ENCODE data around the gene TSR2. TPM values are rescaled to one million over a fixed set of nuclear protein-coding genes. Genes with fewer than 3 reads are reported as not detected.

The TSR2 gene
- total and polyA plus RNA-seq, 2 of the 13 experiments (the other 11 are each of a cell fraction or from before 2014, with no cell fraction given): 10.9 to 35.5 TPM

DNA sequence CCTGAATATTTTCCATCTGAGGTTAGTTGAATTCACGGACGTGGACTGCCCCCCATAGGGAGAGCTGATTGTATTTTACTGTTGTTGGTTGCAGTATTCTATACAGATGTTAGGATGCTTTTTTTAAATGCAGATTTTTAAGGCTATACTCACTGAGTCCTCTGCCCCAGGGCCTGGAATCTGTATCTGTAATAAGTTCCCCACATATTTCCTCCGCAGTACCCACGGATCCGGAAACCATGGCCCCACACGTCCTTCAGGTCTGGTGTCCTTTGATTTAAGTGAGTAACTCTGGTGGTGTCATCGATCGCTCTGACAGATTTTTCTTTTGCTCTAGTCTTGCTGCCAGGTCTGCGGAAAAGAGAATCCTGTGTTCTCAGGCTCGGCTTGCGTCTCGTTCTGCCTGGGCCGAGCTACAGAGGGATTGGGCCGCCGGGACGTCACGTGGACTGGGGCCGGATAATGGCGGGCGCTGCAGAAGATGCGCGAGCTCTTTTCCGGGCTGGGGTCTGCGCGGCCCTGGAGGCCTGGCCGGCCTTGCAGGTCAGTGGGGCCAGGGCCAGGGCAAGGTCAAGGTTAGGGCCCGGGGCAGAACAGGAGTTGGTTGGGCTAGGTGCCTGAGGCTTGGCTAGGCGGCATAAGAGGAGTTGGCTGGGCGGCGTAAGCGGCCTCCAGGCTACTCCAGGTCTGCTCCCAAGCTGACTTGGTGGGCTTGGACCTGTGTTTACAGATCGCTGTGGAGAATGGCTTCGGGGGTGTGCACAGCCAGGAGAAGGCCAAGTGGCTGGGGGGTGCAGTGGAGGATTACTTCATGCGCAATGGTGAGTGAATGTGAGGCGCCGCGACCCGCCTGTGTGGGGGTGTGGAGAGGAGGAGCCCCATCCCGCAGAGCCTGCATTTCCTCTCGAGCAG, at the start of gene TSR2 (continued):
- TF ChIP-seq BORCS8-MEF2B (CRISPR knock-in tag; IDR thresholded peaks at IDR 0.05): peak; percentile 81; the same call in 1 of the 2 replicates
- TF ChIP-seq, protein P1, sequence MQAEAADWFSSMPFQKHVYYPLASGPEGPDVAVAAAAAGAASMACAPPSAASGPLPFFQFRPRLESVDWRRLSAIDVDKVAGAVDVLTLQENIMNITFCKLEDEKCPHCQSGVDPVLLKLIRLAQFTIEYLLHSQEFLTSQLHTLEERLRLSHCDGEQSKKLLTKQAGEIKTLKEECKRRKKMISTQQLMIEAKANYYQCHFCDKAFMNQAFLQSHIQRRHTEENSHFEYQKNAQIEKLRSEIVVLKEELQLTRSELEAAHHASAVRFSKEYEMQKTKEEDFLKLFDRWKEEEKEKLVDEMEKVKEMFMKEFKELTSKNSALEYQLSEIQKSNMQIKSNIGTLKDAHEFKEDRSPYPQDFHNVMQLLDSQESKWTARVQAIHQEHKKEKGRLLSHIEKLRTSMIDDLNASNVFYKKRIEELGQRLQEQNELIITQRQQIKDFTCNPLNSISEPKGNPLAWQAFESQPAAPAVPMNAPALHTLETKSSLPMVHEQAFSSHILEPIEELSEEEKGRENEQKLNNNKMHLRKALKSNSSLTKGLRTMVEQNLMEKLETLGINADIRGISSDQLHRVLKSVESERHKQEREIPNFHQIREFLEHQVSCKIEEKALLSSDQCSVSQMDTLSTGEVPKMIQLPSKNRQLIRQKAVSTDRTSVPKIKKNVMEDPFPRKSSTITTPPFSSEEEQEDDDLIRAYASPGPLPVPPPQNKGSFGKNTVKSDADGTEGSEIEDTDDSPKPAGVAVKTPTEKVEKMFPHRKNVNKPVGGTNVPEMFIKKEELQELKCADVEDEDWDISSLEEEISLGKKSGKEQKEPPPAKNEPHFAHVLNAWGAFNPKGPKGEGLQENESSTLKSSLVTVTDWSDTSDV (CRISPR knock-in tag; IDR thresholded peaks at IDR 0.05): no peak
- no peak for TF ChIP-seq ZUFSP (CRISPR knock-in tag; IDR thresholded peaks at IDR 0.05; ENCODE audit: borderline replicate concordance)
- peak; percentile 76 for TF ChIP-seq DMAP1 (CRISPR knock-in tag; IDR thresholded peaks at IDR 0.05)
- TF ChIP-seq NONO (IDR thresholded peaks at IDR 0.05): no peak
- TF ChIP-seq NONO (CRISPR knock-in tag; conservative IDR thresholded peaks at IDR 0.05): peak; percentile 71; the same call in 1 of the 2 replicates
- TF ChIP-seq ZNF564 (CRISPR knock-in tag; IDR thresholded peaks at IDR 0.05): no peak
- peak; percentile 27; the same call in 1 of the 2 replicates for TF ChIP-seq BCL6 (CRISPR knock-in tag; IDR thresholded peaks at IDR 0.05)
- TF ChIP-seq SIN3B (IDR thresholded peaks at IDR 0.05; ENCODE audit: low read length): peak; percentile 91
- peak; percentile 29; the same call in 1 of the 2 replicates for TF ChIP-seq ZNF44 (CRISPR knock-in tag; IDR thresholded peaks at IDR 0.05)
- TF ChIP-seq CREM (IDR thresholded peaks at IDR 0.05): peak; percentile 42; the same call in 1 of the 2 replicates
- TF ChIP-seq CREM (CRISPR knock-in tag; IDR thresholded peaks at IDR 0.05): no peak
- TF ChIP-seq, protein P2, sequence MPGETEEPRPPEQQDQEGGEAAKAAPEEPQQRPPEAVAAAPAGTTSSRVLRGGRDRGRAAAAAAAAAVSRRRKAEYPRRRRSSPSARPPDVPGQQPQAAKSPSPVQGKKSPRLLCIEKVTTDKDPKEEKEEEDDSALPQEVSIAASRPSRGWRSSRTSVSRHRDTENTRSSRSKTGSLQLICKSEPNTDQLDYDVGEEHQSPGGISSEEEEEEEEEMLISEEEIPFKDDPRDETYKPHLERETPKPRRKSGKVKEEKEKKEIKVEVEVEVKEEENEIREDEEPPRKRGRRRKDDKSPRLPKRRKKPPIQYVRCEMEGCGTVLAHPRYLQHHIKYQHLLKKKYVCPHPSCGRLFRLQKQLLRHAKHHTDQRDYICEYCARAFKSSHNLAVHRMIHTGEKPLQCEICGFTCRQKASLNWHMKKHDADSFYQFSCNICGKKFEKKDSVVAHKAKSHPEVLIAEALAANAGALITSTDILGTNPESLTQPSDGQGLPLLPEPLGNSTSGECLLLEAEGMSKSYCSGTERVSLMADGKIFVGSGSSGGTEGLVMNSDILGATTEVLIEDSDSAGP (CRISPR knock-in tag; IDR thresholded peaks at IDR 0.05; ENCODE audit: borderline replicate concordance): peak; percentile 61; the same call in 1 of the 2 replicates
- TF ChIP-seq RNF2 (conservative IDR thresholded peaks at IDR 0.05; ENCODE audit: low read depth): no peak
- peak; percentile 32; the same call in 1 of the 2 replicates for TF ChIP-seq FOXA3 (CRISPR knock-in tag; IDR thresholded peaks at IDR 0.05)
- TF ChIP-seq, protein P3, sequence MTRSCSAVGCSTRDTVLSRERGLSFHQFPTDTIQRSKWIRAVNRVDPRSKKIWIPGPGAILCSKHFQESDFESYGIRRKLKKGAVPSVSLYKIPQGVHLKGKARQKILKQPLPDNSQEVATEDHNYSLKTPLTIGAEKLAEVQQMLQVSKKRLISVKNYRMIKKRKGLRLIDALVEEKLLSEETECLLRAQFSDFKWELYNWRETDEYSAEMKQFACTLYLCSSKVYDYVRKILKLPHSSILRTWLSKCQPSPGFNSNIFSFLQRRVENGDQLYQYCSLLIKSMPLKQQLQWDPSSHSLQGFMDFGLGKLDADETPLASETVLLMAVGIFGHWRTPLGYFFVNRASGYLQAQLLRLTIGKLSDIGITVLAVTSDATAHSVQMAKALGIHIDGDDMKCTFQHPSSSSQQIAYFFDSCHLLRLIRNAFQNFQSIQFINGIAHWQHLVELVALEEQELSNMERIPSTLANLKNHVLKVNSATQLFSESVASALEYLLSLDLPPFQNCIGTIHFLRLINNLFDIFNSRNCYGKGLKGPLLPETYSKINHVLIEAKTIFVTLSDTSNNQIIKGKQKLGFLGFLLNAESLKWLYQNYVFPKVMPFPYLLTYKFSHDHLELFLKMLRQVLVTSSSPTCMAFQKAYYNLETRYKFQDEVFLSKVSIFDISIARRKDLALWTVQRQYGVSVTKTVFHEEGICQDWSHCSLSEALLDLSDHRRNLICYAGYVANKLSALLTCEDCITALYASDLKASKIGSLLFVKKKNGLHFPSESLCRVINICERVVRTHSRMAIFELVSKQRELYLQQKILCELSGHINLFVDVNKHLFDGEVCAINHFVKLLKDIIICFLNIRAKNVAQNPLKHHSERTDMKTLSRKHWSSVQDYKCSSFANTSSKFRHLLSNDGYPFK (CRISPR knock-in tag; IDR thresholded peaks at IDR 0.05; ENCODE audit: borderline replicate concordance): peak; percentile 56; the same call in 1 of the 2 replicates
- TF ChIP-seq USF2 (IDR thresholded peaks at IDR 0.05; ENCODE audit: low read depth, low read length): peak; percentile 55; the same call in 1 of the 2 replicates
- TF ChIP-seq USF2 (CRISPR knock-in tag; IDR thresholded peaks at IDR 0.05; ENCODE audit: borderline replicate concordance): peak; percentile 95; the same call in 1 of the 2 replicates
